Neural crest cell (in vitro differentiated cells): ENCODE measurements around the gene GSS. TPM values are rescaled to one million over a fixed set of nuclear protein-coding genes. Genes with fewer than 3 reads are reported as not detected.

Source experiments
- DNase-seq: peaks from one replicate; pipeline ENCODE4 v3.0.0; 2021; ENCODE audit warnings: low read depth, mixed read lengths, low spot score
- H3K27ac Mint-ChIP-seq: one replicate; pipeline ENCODE4 v1.8.0; 2021; ENCODE audit warnings: mild to moderate bottlenecking, mixed read lengths; ENCODE audit not compliant: unreplicated experiment
- H3K27me3 Mint-ChIP-seq: 2 replicates; pipeline ENCODE4 v1.8.0; 2021; ENCODE audit warnings: low read depth, mild to moderate bottlenecking, mixed read lengths
- H3K36me3 Mint-ChIP-seq: 2 replicates; pipeline ENCODE4 v1.8.0; 2021; ENCODE audit warnings: low read depth, mild to moderate bottlenecking, mixed read lengths
- H3K4me1 Mint-ChIP-seq: 2 replicates; pipeline ENCODE4 v1.8.0; 2021; ENCODE audit warnings: mixed read lengths
- H3K4me3 Mint-ChIP-seq: one replicate; pipeline ENCODE4 v1.8.0; 2021; ENCODE audit warnings: mild to moderate bottlenecking, mixed read lengths
- H3K9me3 Mint-ChIP-seq: 2 replicates; pipeline ENCODE4 v1.8.0; 2021; ENCODE audit warnings: mixed read lengths
- CTCF ChIP-seq: fragments of 200-600 bp; sonication (generic); conservative IDR thresholded peaks from 2 replicates; pipeline ENCODE4 v1.5.0; 2021; ENCODE audit warnings: antibody characterized with exemption, mild to moderate bottlenecking
- total RNA-seq: library from RNA; stranded (reverse); gene quantifications from 2 replicates; pipeline ENCODE4 v1.2.1, GENCODE V29; 2021

GSS gene
- total RNA-seq, 1 donor from 2014 or later = 78.8 TPM

- Mint-ChIP-seq H3K4me3 (peak overlapping the region; percentile 49), H3K36me3 (no peaks in the 10 kb centered on the region), H3K4me1 (peaks cover 34% of the 10 kb centered on the region), H3K27me3 (no peaks in the 10 kb centered on the region), H3K27ac (no peak overlapping the region), H3K9me3 (no peaks in the 10 kb centered on the region)
- no peak for DNase-seq
- no peak for TF ChIP-seq CTCF
Observed at GRCh38 chr20:34953960-34954359, 1.6 kb downstream of the GSS start.

GRCh38 chr20:34952671-34953070 lies 2.9 kb downstream of the GSS start:
- no peak overlapping the region for H3K27ac Mint-ChIP-seq
- H3K4me3 Mint-ChIP-seq = peak overlapping the region; percentile 20
- H3K9me3 Mint-ChIP-seq = no peaks in the 10 kb centered on the region
- no peak for TF ChIP-seq CTCF
- no peak for DNase-seq
- no peaks in the 10 kb centered on the region for H3K36me3 Mint-ChIP-seq
- H3K27me3 Mint-ChIP-seq = no peaks in the 10 kb centered on the region
- H3K4me1 Mint-ChIP-seq = peaks cover 34% of the 10 kb centered on the region

GRCh38 chr20:34951652-34952051 lies 4.0 kb downstream of the GSS start:
- DNase-seq = no peak
- no peak for TF ChIP-seq CTCF
- Mint-ChIP-seq H3K9me3 (no peaks in the 10 kb centered on the region), H3K27me3 (no peaks in the 10 kb centered on the region), H3K36me3 (no peaks in the 10 kb centered on the region), H3K4me1 (peaks cover 34% of the 10 kb centered on the region), H3K4me3 (peak overlapping the region; percentile 45), H3K27ac (no peak overlapping the region)

GRCh38 chr20:34951252-34951651 lies 4.4 kb downstream of the GSS start:
- H3K27ac Mint-ChIP-seq = no peak overlapping the region
- TF ChIP-seq CTCF = no peak
- peak overlapping the region; percentile 25 for H3K4me3 Mint-ChIP-seq
- no peaks in the 10 kb centered on the region for H3K27me3 Mint-ChIP-seq
- no peaks in the 10 kb centered on the region for H3K9me3 Mint-ChIP-seq
- H3K4me1 Mint-ChIP-seq = peaks cover 30% of the 10 kb centered on the region
- no peaks in the 10 kb centered on the region for H3K36me3 Mint-ChIP-seq
- DNase-seq = no peak

GRCh38 chr20:34949120-34949519 lies 6.5 kb downstream of the GSS start:
- Mint-ChIP-seq H3K27ac (no peak overlapping the region), H3K9me3 (no peaks in the 10 kb centered on the region)

More at GRCh38 chr20:34949120-34949519, 6.5 kb downstream of the GSS start:
- no peak for DNase-seq
- Mint-ChIP-seq H3K36me3 (no peaks in the 10 kb centered on the region), H3K27me3 (no peaks in the 10 kb centered on the region), H3K4me1 (peaks cover 11% of the 10 kb centered on the region), H3K4me3 (no peak overlapping the region)
- TF ChIP-seq CTCF = no peak
